Neural cell (in vitro differentiated cells): ENCODE data around the gene ARPC5. TPM values are rescaled to one million over a fixed set of nuclear protein-coding genes. Genes with fewer than 3 reads are reported as not detected.

Source experiments
- H2AFZ ChIP-seq: fragments of 200-600, 300-800 bp; sonication (generic), shearing (Covaris generic); 2 replicates; pipeline ENCODE4 v1.6.0; 2014; ENCODE audit warnings: low read depth, mild to moderate bottlenecking, antibody characterized with exemption, low read length, moderate library complexity
- H3F3A ChIP-seq: fragments of 200-600 bp; shearing (Covaris generic); 2 replicates; pipeline ENCODE4 v1.6.1; 2016; ENCODE audit warnings: mild to moderate bottlenecking, moderate library complexity, mixed read lengths, antibody characterized with exemption, low read length; ENCODE audit not compliant: insufficient read depth, poor library complexity, severe bottlenecking
- H3K27ac ChIP-seq: fragments of 200-600, 300-800 bp; sonication (generic), shearing (Covaris generic); 2 replicates; pipeline ENCODE4 v1.5.1; 2014; ENCODE audit warnings: mild to moderate bottlenecking, low read length, moderate library complexity
- H3K27me3 ChIP-seq: fragments of 300-800, 200-600 bp; sonication (generic), shearing (Covaris generic); 2 replicates; pipeline ENCODE4 v1.6.0; 2014; ENCODE audit warnings: mild to moderate bottlenecking, low read depth, low read length, moderate library complexity; ENCODE audit not compliant: insufficient read depth
- H3K36me3 ChIP-seq: fragments of 300-800, 200-600 bp; sonication (generic), shearing (Covaris generic); 2 replicates; pipeline ENCODE4 v1.5.1; 2014; ENCODE audit warnings: mild to moderate bottlenecking, antibody characterized with exemption, low read length, moderate library complexity; ENCODE audit not compliant: insufficient read depth
- H3K4me2 ChIP-seq: fragments of 300-800, 200-600 bp; sonication (generic), shearing (Covaris generic); 2 replicates; pipeline ENCODE4 v1.6.0; 2014; ENCODE audit warnings: mild to moderate bottlenecking, low read length
- H3K4me3 ChIP-seq: fragments of 300-800, 200-600 bp; sonication (generic), shearing (Covaris generic); 2 replicates; pipeline ENCODE4 v1.5.1; 2014; ENCODE audit warnings: mild to moderate bottlenecking, low read length, moderate library complexity
- H3K79me2 ChIP-seq: fragments of 200-600 bp; shearing (Covaris generic); replicated peaks from 2 replicates; pipeline ENCODE4 v1.6.0; 2014; ENCODE audit warnings: mild to moderate bottlenecking, low read length, moderate library complexity; ENCODE audit not compliant: insufficient read depth
- H3K9ac ChIP-seq: fragments of 300-800, 200-600 bp; sonication (generic), shearing (Covaris generic); 2 replicates; pipeline ENCODE4 v1.6.1; 2016; ENCODE audit warnings: mild to moderate bottlenecking, low read length, mixed read lengths
- H3K9me2 ChIP-seq: fragments of 200-600 bp; shearing (Covaris generic); 2 replicates; pipeline ENCODE4 v1.6.1; 2016; ENCODE audit warnings: mild to moderate bottlenecking, low read length, mixed read lengths; ENCODE audit not compliant: insufficient read depth
- H3K9me3 ChIP-seq: fragments of 200-600, 300-800 bp; sonication (generic), shearing (Covaris generic); 2 replicates; pipeline ENCODE4 v1.6.1; 2016; ENCODE audit warnings: mild to moderate bottlenecking, mixed run types, low read length, moderate library complexity, mixed read lengths
- H4K20me1 ChIP-seq: fragments of 200-600 bp; shearing (Covaris generic); 2 replicates; pipeline ENCODE4 v1.6.1; 2016; ENCODE audit warnings: mild to moderate bottlenecking, mixed run types; ENCODE audit not compliant: insufficient read depth
- CTCF ChIP-seq: fragments of 450-650 bp; IDR thresholded peaks from 2 replicates; pipeline ENCODE4 v1.5.1; 2014; ENCODE audit warnings: antibody characterized with exemption, mild to moderate bottlenecking, moderate library complexity; ENCODE audit not compliant: poor library complexity, severe bottlenecking
- EP300 ChIP-seq: fragments of 450-650 bp; conservative IDR thresholded peaks from 2 replicates; pipeline ENCODE4 v1.6.1; 2014; ENCODE audit warnings: antibody characterized with exemption, mild to moderate bottlenecking, moderate library complexity; ENCODE audit not compliant: poor library complexity, severe bottlenecking
- EZH2 ChIP-seq: fragments of 200-600, 300-800 bp; shearing (Covaris generic), sonication (generic); IDR thresholded peaks from 2 replicates; pipeline ENCODE4 v1.6.1; 2014; ENCODE audit warnings: antibody characterized with exemption, low read length, borderline replicate concordance, mild to moderate bottlenecking; ENCODE audit not compliant: insufficient read depth, poor library complexity, severe bottlenecking
- MXI1 ChIP-seq: fragments of 450-650 bp; conservative IDR thresholded peaks from 2 replicates; pipeline ENCODE4 v1.6.1; 2014; ENCODE audit warnings: antibody characterized with exemption, mild to moderate bottlenecking; ENCODE audit not compliant: poor library complexity, severe bottlenecking
- POLR2AphosphoS5 ChIP-seq: IDR thresholded peaks from 2 replicates; pipeline ENCODE4 v1.6.1; 2012
- RAD21 ChIP-seq: fragments of 450-650 bp; conservative IDR thresholded peaks from 2 replicates; pipeline ENCODE4 v1.6.1; 2014; ENCODE audit warnings: antibody characterized with exemption, mild to moderate bottlenecking, moderate library complexity
- REST ChIP-seq: IDR thresholded peaks from 2 replicates; pipeline ENCODE4 v1.6.1; 2012; ENCODE audit warnings: borderline replicate concordance
- SMC3 ChIP-seq: fragments of 450-650 bp; conservative IDR thresholded peaks from 2 replicates; pipeline ENCODE4 v1.6.1; 2014; ENCODE audit warnings: antibody characterized with exemption, mild to moderate bottlenecking, moderate library complexity; ENCODE audit not compliant: poor library complexity
- TAF1 ChIP-seq: IDR thresholded peaks from 2 replicates; pipeline ENCODE4 v1.6.1; 2012; ENCODE audit warnings: low read depth
- polyA plus RNA-seq: library from polyadenylated mRNA; depleted of rRNA; stranded (reverse); fragments of >200 nt; gene quantifications from 2 replicates; pipeline ENCODE4 v1.2.3, GENCODE V29; 2014

The ARPC5 gene
- polyA plus RNA-seq, 1 donor from 2014 or later, result 197 TPM

- H2AFZ ChIP-seq, result no peak overlapping the region
- no peaks in the 10 kb centered on the region for H3K27me3 ChIP-seq
- H3K9me3 ChIP-seq, result no peaks in the 10 kb centered on the region
- no peaks in the 10 kb centered on the region for H3K36me3 ChIP-seq
- no peaks in the 10 kb centered on the region for H3K79me2 ChIP-seq
- H3K4me3 ChIP-seq, result no peak overlapping the region
- no peak overlapping the region for H3K4me2 ChIP-seq
- no peak overlapping the region for H3K9ac ChIP-seq
- H3K9me2 ChIP-seq, result no peaks in the 10 kb centered on the region
- H3F3A ChIP-seq, result no peaks in the 10 kb centered on the region
- no peaks in the 10 kb centered on the region for H4K20me1 ChIP-seq
- TF ChIP-seq POLR2AphosphoS5 (no peak), MXI1 (no peak), RAD21 (peak; percentile 86), REST (no peak), EZH2 (no peak), SMC3 (peak; percentile 79), TAF1 (no peak), CTCF (peak; percentile 81), EP300 (no peak)
- no peak overlapping the region for H3K27ac ChIP-seq
These were observed 12.4 kb downstream of the ARPC5 start for GRCh38 chr1:183622884-183623785.

DNA sequence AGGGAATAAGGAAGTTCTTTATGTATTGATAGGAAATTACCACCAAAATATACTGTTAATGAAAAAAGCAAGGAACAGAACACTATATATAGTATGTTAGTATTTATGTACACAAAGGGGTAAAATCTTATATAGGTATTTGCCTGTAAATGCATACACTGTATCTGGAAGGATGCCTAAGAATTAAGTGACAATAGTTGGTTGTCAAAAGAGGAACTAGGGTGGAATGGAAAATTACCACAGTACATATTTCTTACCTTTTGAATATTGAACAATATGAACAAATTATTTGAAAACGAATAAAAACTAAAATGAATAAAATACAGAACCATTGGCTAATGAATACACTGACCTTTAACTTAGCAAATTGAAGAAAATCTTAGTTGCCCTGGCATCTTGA, 13.6 kb downstream of the ARPC5 start:
- H3K9ac ChIP-seq, result no peak overlapping the region
- no peak overlapping the region for H2AFZ ChIP-seq
- no peaks in the 10 kb centered on the region for H3K9me2 ChIP-seq
- no peak overlapping the region for H3K4me3 ChIP-seq
- TF ChIP-seq POLR2AphosphoS5, result no peak
- no peak for TF ChIP-seq EP300
- no peak for TF ChIP-seq REST
- TF ChIP-seq CTCF, result no peak
- no peak for TF ChIP-seq TAF1
- TF ChIP-seq MXI1, result no peak
- TF ChIP-seq RAD21, result no peak
- no peak for TF ChIP-seq EZH2
- TF ChIP-seq SMC3, result no peak
- no peaks in the 10 kb centered on the region for H3K9me3 ChIP-seq
- no peaks in the 10 kb centered on the region for H4K20me1 ChIP-seq
- H3K79me2 ChIP-seq, result no peaks in the 10 kb centered on the region
- H3F3A ChIP-seq, result no peaks in the 10 kb centered on the region
- no peak overlapping the region for H3K4me2 ChIP-seq
- H3K27ac ChIP-seq, result no peak overlapping the region
- H3K27me3 ChIP-seq, result no peaks in the 10 kb centered on the region
- no peaks in the 10 kb centered on the region for H3K36me3 ChIP-seq
